GM10266 (cell line): ENCODE results near the gene DPYSL4.

Experiments
- DNase-seq: peaks from one replicate; pipeline ENCODE4 v3.0.0; 2012; ENCODE audit errors: extremely low spot score
- TF ChIP-seq, protein P1 (sequence below): IDR thresholded peaks from 2 replicates; pipeline ENCODE4 v1.5.1; 2012; ENCODE audit warnings: mild to moderate bottlenecking, low read depth; ENCODE audit not compliant: control insufficient read depth, insufficient read depth; ENCODE audit errors: missing control alignments

The DPYSL4 gene

DNA sequence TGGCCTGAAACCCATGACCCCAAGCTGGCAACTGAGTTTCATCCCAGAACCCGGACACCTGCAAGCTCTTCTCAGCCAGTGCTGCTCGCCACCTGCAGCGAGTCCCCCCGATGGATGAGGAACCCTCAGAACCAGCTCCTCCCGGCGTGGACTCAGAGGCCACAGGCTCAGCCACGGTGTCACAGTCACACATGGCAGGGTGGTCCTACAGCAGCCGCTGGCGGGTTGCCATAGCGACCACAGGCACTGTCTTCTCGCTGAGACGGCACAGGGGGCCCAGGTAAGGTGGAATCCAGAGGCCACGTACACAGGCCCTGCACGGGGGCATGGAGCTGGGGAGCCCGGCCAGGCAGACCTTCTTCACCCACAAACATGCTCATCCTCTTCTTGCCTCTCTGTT, 53.4 kb downstream of the DPYSL4 start:
- no peak for DNase-seq
- TF ChIP-seq, protein P1, sequence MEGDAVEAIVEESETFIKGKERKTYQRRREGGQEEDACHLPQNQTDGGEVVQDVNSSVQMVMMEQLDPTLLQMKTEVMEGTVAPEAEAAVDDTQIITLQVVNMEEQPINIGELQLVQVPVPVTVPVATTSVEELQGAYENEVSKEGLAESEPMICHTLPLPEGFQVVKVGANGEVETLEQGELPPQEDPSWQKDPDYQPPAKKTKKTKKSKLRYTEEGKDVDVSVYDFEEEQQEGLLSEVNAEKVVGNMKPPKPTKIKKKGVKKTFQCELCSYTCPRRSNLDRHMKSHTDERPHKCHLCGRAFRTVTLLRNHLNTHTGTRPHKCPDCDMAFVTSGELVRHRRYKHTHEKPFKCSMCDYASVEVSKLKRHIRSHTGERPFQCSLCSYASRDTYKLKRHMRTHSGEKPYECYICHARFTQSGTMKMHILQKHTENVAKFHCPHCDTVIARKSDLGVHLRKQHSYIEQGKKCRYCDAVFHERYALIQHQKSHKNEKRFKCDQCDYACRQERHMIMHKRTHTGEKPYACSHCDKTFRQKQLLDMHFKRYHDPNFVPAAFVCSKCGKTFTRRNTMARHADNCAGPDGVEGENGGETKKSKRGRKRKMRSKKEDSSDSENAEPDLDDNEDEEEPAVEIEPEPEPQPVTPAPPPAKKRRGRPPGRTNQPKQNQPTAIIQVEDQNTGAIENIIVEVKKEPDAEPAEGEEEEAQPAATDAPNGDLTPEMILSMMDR, result no peak

DNA sequence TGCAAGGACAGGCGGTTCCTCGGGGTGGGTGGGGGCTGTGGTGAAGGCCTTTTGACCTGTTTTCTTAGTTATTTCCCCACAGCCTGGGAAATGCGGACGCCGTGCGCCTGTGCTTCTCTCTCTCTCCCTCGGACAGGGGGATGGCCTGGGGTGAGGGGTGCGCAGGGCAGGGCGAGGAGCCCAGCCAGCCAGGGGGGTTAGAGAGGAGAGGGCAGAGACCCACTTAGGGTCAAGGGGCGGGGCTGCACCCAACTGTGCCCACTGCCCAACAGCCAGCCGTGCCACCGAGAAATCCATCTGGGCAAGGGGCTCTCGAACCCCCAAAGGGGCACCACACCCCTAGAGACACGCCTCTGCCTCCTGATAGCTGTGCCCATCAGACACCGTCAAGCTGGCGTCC, 53.8 kb downstream of the DPYSL4 start:
- TF ChIP-seq, protein P1, result no peak
- no peak for DNase-seq

DNA sequence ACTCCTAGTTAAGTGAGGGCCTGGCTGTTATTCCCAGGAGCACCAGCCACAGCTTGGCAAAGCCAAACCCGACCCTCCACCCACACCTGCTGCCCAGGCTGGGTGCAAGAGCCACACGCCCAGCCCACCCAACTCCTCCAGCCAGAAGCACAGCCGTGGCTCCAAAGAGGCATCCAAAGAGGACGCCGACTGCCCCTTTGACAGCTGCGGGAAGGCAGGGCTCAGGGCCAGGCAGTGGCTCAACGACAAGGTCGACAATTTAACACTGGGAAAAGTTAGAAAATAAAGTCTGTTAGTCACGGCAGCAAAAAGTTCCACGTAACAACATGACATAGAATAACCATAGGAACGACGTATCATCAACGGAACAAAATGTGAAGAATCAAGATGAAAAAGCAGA, 54.3 kb downstream of the DPYSL4 start:
- DNase-seq, result no peak
- TF ChIP-seq, protein P1, result no peak

DNA sequence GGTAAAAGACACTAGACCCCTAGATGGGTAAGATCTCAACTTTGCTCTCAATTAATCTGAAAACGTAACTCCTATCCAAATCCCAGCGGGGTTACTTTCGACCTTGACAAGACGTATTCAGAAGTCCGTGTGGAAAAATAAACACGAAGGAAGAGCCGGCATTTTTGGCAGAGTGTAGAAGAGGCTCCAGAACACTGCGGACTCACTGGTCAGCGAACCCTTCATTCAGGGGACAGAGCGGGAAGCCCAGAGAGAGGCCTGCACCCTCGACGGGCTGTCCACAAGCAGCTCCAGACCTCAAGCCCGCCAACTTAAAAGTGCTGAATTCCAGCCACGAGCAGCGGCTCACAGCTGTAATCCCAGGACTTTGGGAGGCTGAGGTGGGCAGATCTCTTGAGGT, 54.7 kb downstream of the DPYSL4 start:
- DNase-seq, result no peak
- TF ChIP-seq, protein P1, result no peak

DNA sequence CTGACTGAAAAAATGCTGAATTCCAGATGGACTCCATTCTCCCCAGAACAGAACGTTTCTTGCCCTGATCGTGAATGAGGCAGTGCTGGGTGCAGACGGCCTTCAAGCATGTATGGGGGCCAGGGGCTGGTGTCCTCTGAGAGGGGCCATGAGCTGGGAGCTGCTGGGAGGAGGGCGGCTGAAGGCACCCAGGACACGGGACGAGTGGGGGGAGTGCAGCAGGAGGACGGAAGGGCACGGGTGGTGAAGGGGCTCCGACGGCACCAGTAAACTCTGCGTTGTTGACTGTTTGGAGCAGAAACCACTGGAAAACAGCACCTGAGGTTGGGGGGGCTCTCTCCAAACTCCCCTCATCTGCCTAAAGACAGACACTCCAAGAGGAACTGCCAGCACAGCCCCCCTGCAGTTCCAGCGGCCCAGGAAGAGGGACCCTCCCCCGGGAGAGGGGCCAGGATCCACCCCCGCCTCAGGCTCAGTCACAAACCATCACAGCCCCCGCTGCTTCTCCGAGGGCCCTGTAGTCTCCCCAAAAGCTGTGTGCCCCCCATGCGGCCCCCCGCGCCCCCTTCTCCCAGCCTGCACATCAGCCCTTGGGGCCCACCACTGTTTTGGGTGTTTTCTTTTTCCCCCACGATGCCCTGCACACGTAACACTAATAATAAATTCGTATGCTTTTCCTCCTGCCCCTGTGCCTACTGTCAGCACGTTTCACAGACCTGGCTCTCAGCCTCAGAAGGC, 55.5 kb downstream of the DPYSL4 start:
- DNase-seq, result no peak
- TF ChIP-seq, protein P1, result no peak

DNA sequence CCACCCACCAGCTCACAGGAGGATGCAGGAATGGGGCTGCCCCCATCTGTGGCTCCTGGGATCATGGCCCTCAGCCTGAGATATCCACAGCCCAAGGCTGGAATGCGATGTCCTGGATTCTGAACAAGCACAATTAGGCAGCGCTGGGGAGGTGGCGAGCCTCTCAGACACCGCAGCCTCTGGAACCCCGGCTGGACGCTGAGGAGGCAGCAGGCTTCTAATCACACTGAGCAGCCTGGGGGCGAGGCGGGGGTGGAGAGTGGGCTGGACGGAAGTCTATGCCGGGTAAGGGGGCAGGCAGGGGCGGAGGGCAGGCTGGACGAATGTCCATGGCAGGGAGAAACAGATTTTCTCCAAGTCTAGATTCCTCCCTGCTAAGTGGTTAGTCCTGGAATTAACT, 56.4 kb downstream of the DPYSL4 start:
- no peak for DNase-seq
- TF ChIP-seq, protein P1, result no peak

DNA sequence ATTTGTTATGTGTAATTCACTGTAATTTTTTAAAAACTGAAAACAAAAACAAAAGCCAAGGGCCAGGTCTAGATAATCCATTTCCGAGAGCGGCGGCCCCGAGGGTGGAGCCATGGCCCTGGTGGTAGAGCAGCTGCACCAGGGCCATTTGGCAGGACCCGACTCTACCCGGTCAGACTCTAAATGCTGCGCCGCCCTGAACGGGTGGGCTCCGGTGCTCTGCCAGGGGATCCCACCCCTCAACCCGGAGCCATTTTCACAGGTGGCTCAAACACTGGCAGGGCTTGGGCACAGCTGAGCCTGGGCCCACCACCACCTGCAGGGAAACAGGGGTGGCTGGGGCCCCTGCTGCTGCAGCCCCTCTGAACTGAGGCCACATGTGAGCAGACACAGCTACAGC, 56.9 kb downstream of the DPYSL4 start:
- DNase-seq, result no peak
- TF ChIP-seq, protein P1, result no peak
